Smooth muscle cell (in vitro differentiated cells): ENCODE results near the gene NTRK3. TPM values are rescaled to one million over a fixed set of nuclear protein-coding genes. Genes with fewer than 3 reads are reported as not detected.

ENCODE experiments used
- DNase-seq: peaks from one replicate; lab custom pipeline; 2025; ENCODE audit not compliant: unreplicated experiment; lab: John Stamatoyannopoulos, UW
- H2AFZ ChIP-seq: fragments of 200-600 bp; sonication (generic); 2 replicates; pipeline ENCODE4 v1.6.0; 2016; ENCODE audit warnings: antibody characterized with exemption, low read depth, mild to moderate bottlenecking
- H3F3A ChIP-seq: fragments of 200-600 bp; sonication (generic); 2 replicates; pipeline ENCODE4 v1.6.0; 2017; ENCODE audit warnings: antibody characterized with exemption, low read depth
- H3K27ac ChIP-seq: fragments of 200-600 bp; sonication (generic); 2 replicates; pipeline ENCODE4 v1.5.1; 2016; ENCODE audit warnings: low read depth, mild to moderate bottlenecking
- H3K27me3 ChIP-seq: fragments of 200-600 bp; sonication (generic); 2 replicates; pipeline ENCODE4 v1.6.1; 2016; ENCODE audit warnings: low read depth, mild to moderate bottlenecking
- H3K36me3 ChIP-seq: fragments of 200-600 bp; sonication (generic); 2 replicates; pipeline ENCODE4 v1.5.1; 2016; ENCODE audit warnings: low read depth
- H3K4me1 ChIP-seq: fragments of 200-600 bp; sonication (generic); 2 replicates; pipeline ENCODE4 v1.5.1; 2016; ENCODE audit warnings: low read depth
- H3K4me2 ChIP-seq: fragments of 200-600 bp; sonication (generic); 2 replicates; pipeline ENCODE4 v1.6.0; 2016; ENCODE audit warnings: mild to moderate bottlenecking
- H3K4me3 ChIP-seq: fragments of 200-600 bp; sonication (generic); 2 replicates; pipeline ENCODE4 v1.5.1; 2016; ENCODE audit warnings: mild to moderate bottlenecking
- H3K79me2 ChIP-seq: fragments of 200-600 bp; sonication (generic); 2 replicates; pipeline ENCODE4 v1.6.0; 2016; ENCODE audit warnings: low read depth, mild to moderate bottlenecking
- H3K9ac ChIP-seq: fragments of 200-600 bp; sonication (generic); 2 replicates; pipeline ENCODE4 v1.6.0; 2016; ENCODE audit warnings: low read depth
- H3K9me3 ChIP-seq: fragments of 200-600 bp; sonication (generic); replicated peaks from 2 replicates; pipeline ENCODE4 v1.5.1; 2016; ENCODE audit warnings: low read depth
- H4K20me1 ChIP-seq: fragments of 200-600 bp; sonication (generic); 2 replicates; pipeline ENCODE4 v1.6.0; 2016; ENCODE audit warnings: low read depth
- CTCF ChIP-seq: fragments of 200-600 bp; sonication (generic); IDR thresholded peaks from 2 replicates; pipeline ENCODE4 v1.5.1; 2017; ENCODE audit warnings: borderline replicate concordance, mild to moderate bottlenecking, antibody characterized with exemption; ENCODE audit not compliant: insufficient read depth, poor library complexity, severe bottlenecking
- WGBS: methylation state at CpG from one replicate; pipeline ENCODE4 v1.1.7; 2016; ENCODE audit warnings: low lambda C conversion rate; 5-methylcytosine and 5-hydroxymethylcytosine counted together
- polyA plus RNA-seq: library from polyadenylated mRNA; unstranded; fragments of >200 nt; fragmentation: Nextera tagmentation; extraction: Ambion mirVana; gene quantifications from 2 replicates; pipeline ENCODE4 v1.2.1, GENCODE V29; 2016
- total RNA-seq: library from RNA; depleted of rRNA; stranded (reverse); fragments of >200 nt; gene quantifications from 2 replicates; pipeline ENCODE4 v1.2.3, GENCODE V29; 2014

The NTRK3 gene
- total and polyA plus RNA-seq, 2 experiments from 2014 or later = 3.3 to 3.5 TPM

GRCh38 chr15:87887177-87887576 is 369.4 kb downstream of the NTRK3 start:
- H3K27ac ChIP-seq = no peak overlapping the region
- DNase-seq = no peak
- no peaks in the 10 kb centered on the region for H3K27me3 ChIP-seq
- H2AFZ ChIP-seq = no peak overlapping the region
- WGBS = 68% methylated on average over 1 of the region's 1 CpG
- H3K4me3 ChIP-seq = no peak overlapping the region
- no peaks in the 10 kb centered on the region for H3K79me2 ChIP-seq
- H3K36me3 ChIP-seq = no peaks in the 10 kb centered on the region
- H4K20me1 ChIP-seq = no peaks in the 10 kb centered on the region
- H3K4me2 ChIP-seq = no peak overlapping the region
- no peaks in the 10 kb centered on the region for H3K9me3 ChIP-seq
- H3K4me1 ChIP-seq = no peaks in the 10 kb centered on the region
- TF ChIP-seq CTCF = no peak
- H3K9ac ChIP-seq = no peak overlapping the region
- H3F3A ChIP-seq = no peaks in the 10 kb centered on the region

GRCh38 chr15:87881026-87881425 is 375.5 kb downstream of the NTRK3 start:
- WGBS = 95% methylated on average over 1 of the region's 1 CpG
- no peak for TF ChIP-seq CTCF
- H3K9ac ChIP-seq = no peak overlapping the region

GRCh38 chr15:87877822-87878542 is 378.6 kb downstream of the NTRK3 start:
- no peak overlapping the region for H3K9ac ChIP-seq
- H3K36me3 ChIP-seq = no peaks in the 10 kb centered on the region
- no peak overlapping the region for H3K4me3 ChIP-seq
- peak overlapping the region; percentile 68 for H3K4me2 ChIP-seq
- H3K4me1 ChIP-seq = peaks cover 15% of the 10 kb centered on the region
- peaks cover 19% of the 10 kb centered on the region for H3F3A ChIP-seq
- H3K79me2 ChIP-seq = no peaks in the 10 kb centered on the region
- H3K9me3 ChIP-seq = no peaks in the 10 kb centered on the region
- WGBS = 62% methylated on average over 5 of the region's 5 CpGs
- DNase-seq = no peak
- H3K27ac ChIP-seq = peak overlapping the region; percentile 34
- no peaks in the 10 kb centered on the region for H4K20me1 ChIP-seq
- no peak overlapping the region for H2AFZ ChIP-seq
- no peaks in the 10 kb centered on the region for H3K27me3 ChIP-seq
- TF ChIP-seq CTCF = no peak

More at GRCh38 chr15:87881026-87881425, 375.5 kb downstream of the NTRK3 start:
- Histone ChIP-seq H3K36me3 (no peaks in the 10 kb centered on the region), H3K79me2 (no peaks in the 10 kb centered on the region), H3K4me3 (no peak overlapping the region), H3K27ac (no peak overlapping the region), H3F3A (peaks cover 10% of the 10 kb centered on the region), H3K27me3 (no peaks in the 10 kb centered on the region), H3K4me1 (peaks cover under 1% of the 10 kb centered on the region), H3K4me2 (no peak overlapping the region), H3K9me3 (no peaks in the 10 kb centered on the region), H4K20me1 (no peaks in the 10 kb centered on the region), H2AFZ (no peak overlapping the region)
- no peak for DNase-seq
